IMR-90 (cell line): ENCODE data around the gene FAM174C.

Experiments
- POLR2A ChIP-seq: IDR thresholded peaks from 2 replicates; pipeline ENCODE4 v1.6.1; 2012; ENCODE audit warnings: mild to moderate bottlenecking, low read depth, low read length
- TF ChIP-seq, protein P1 (sequence below): conservative IDR thresholded peaks from 2 replicates; pipeline ENCODE4 v1.5.1; 2012; ENCODE audit warnings: mild to moderate bottlenecking, low read depth, low read length, improper control_type of control experiment

DNA sequence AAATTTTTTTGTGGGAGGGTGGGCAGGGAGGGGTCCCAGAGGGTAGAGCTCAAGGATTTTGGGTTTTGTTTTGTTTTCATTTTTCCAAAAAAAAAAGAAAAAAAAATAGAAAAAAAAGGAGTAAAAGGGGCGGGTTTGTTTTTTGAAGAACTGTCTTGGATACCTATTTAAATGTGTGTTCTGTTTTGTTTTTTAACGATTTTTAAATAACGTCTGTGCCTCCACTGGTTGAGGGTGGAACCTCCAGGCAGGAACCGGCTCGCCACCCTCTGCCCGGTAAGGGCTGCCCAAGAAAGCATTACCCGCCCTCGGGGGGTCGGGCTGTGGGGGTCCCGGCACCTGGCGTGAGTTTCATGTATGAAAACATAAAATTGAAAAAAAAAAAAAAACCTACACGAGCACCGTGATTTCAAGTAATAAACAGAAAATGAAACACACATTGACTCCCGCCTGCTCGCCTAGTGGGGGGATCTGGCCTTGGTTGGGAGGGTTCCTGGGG lies 16.6 kb upstream of the FAM174C start:
- TF ChIP-seq POLR2A: no peak
- TF ChIP-seq, protein P1, sequence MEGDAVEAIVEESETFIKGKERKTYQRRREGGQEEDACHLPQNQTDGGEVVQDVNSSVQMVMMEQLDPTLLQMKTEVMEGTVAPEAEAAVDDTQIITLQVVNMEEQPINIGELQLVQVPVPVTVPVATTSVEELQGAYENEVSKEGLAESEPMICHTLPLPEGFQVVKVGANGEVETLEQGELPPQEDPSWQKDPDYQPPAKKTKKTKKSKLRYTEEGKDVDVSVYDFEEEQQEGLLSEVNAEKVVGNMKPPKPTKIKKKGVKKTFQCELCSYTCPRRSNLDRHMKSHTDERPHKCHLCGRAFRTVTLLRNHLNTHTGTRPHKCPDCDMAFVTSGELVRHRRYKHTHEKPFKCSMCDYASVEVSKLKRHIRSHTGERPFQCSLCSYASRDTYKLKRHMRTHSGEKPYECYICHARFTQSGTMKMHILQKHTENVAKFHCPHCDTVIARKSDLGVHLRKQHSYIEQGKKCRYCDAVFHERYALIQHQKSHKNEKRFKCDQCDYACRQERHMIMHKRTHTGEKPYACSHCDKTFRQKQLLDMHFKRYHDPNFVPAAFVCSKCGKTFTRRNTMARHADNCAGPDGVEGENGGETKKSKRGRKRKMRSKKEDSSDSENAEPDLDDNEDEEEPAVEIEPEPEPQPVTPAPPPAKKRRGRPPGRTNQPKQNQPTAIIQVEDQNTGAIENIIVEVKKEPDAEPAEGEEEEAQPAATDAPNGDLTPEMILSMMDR: no peak
